Measurements from ENCODE around the gene PKD1.
"Not testable (repeated sequence)": the region's sequence is repeated elsewhere in the genome, so short reads cannot be mapped to it uniquely, and the experiment has no call there.

PKD1 gene

GRCh38 chr16:2107121-2107790 lies 28.4 kb downstream of the PKD1 start:
- DNase-seq (ENCODE audit: low spot score), result peak; percentile 84

DNA sequence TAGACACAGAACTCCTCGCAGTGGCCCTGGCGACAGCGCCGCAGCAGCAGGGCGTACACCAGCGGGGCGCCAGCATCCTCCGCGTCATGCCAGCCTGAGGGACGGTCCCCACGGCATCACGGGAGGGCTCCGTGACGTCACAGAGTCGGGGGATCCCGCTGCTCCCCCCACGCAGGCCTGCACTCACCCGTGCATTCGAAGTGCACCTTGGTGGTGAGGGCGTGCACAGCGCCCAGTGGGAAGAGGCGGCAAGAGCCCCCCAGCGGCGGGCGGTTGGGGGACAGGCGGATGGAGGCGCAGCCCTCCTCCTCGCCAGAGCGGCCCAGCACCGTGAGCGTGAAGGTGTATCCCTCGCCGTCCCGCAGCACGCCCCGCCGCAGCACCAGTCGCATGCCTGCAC lies 29.5 kb downstream of the PKD1 start:
- not testable (repeated sequence) for DNase-seq (ENCODE audit: low spot score)

DNA sequence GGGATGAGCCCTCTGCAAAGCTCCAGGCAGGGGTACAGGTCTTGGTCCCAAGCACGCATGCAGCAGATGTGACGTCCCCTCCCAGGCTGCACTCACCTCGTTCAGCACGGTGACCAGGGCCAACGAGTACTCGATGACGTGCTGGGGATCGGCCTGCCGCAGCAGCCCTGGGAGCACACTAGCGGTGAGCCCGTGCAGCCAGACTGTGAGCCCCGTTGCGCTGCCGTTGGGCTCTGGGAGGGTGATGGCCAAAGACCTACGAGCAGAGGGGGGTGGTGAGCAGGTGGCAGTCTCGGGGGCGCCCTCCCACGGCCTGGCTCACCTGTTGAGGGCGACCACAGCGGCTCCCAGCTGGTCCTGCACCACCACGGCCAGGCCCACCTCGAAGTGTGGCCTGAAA lies 29.9 kb downstream of the PKD1 start:
- DNase-seq (ENCODE audit: low spot score), result peak; percentile 6

- DNase-seq (ENCODE audit: low spot score), result not testable (repeated sequence)
Observed at GRCh38 chr16:2105291-2105690, 30.4 kb downstream of the PKD1 start.

DNA sequence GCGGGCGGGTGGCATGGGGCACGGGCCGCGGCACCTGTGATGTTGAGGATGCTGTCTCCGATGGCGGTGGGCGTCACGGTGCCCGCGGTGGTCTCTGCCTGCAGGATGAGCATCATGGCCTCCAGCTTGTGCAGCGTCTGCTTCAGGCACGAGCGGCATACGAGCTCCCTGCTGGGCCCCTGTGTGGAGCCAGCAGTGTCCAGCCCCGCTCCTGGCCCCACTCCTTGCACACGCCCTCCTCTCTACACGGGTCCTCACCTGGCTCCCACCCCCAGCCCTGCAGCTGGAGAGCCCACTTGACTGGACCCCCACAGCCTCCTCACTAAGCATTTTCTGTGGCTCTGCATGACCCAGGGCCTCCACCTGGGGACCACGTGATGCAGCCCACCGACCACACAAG lies 31.2 kb downstream of the PKD1 start:
- DNase-seq (ENCODE audit: low spot score), result not testable (repeated sequence)

DNA sequence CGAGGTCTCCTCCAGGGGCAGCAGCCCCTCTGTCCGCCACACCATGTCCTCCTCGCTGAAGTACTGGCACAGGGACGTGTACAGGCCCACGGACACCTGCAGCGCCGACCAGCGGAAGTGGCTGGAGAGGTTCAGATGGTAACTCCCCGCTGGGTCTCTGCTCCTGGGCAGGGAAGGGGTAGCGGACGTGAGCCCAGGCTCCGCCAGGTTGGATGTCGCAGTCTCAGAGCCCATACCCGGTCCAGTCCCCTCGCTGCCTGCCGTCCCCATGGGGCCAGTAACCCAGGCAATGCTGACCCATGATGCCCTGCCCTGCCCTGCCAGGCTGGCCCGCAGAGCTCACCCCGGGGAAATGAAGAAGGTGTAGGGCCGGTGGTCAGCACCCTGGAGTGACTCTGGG lies 33.2 kb downstream of the PKD1 start:
- DNase-seq (ENCODE audit: low spot score), result no peak

- not testable (repeated sequence) for DNase-seq (ENCODE audit: low spot score)
Observed at GRCh38 chr16:2101581-2101980, 34.1 kb downstream of the PKD1 start.

- DNase-seq (ENCODE audit: low spot score), result not testable (repeated sequence)
Observed at GRCh38 chr16:2097689-2098088, 38.0 kb downstream of the PKD1 start.

DNA sequence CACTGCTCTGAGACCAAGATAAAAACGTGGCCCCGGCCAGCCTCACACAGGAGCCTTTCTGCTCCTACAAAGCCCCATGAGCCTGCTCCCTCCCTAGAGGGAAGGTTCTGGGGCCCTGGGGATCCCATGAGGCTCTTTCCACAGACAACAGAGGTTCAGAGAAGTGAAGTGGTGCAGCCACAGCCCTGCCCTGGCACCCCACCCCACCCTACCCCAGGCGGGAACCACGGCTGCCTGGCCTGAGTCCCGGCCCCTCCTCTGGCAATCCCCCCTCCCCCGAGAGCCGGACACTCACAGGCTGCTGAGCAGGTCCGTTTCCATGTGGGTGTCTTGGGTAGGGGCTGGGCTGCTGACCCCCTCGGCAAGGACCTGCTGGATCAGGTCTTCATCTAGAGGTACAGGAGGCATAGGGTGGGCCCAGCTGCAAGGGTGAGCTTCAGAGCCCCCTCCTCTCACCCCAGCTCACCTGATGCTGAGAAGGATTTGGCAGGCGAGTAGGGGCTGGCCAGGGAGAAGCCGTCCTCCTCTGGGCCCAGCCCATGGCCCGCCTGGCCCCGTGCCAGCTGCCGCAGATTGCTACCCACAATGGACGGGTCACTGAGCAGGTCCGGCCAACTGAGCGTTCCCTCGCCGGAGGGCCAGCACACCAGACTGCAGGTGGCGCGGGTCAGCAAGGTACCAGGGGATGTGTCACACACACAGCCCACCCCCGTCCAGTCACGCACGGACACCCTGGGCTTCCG lies 38.7 kb downstream of the PKD1 start:
- DNase-seq (ENCODE audit: low spot score), result no peak

DNA sequence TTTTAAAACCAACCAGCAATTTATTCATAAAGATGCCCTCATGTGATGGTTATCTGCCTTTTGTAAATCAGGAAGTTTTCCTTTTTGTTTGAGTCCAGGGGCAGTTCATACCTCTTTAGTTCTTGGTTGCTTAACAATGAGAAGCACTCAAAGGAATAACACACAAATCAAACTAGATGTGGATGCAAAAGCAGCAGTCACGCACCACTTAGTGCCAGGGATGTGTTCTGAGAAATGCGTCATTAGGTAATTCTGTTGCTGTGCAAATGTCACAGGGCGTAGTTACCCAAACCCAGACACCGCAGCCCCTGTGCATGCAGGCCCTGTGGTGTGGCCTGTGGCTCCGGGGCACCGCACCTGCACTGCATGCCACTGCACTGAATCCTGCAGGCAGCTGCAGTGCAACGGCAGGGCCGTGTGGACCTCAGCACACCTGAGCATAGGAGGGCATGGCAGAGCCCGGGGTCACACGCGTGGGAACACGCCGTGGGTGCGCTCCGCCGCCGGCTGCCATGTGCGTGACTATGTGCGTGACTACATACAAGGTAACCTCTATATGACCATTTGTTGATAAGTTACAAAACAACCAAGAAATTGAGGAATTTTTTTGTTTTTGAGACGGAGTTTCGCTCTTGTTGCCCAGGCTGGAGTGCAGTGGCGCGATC lies 39.6 kb downstream of the PKD1 start:
- DNase-seq (ENCODE audit: low spot score), result no peak

GRCh38 chr16:2095315-2095853 lies 40.3 kb downstream of the PKD1 start:
- DNase-seq (ENCODE audit: low spot score), result no peak

DNA sequence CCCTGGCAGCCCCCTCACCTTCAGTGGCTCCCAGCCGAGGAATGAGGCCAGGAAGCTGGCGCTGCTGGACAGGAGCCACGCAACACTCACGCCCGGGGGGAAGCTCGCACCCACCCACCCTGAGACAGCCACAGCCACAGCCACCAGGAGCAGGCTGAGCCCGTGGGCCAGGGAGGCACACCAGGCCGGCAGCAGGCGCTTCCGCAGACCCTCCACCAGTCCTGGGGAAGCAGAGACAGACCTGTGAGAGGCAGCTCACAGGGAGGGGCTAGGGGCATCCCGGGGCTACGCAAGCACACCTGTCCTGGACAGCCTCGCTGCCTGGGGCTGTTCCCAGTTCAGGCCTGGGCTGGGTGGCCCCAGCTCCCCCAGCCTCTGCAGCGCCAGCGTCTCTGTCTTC lies 41.9 kb downstream of the PKD1 start:
- no peak for DNase-seq (ENCODE audit: low spot score)

DNA sequence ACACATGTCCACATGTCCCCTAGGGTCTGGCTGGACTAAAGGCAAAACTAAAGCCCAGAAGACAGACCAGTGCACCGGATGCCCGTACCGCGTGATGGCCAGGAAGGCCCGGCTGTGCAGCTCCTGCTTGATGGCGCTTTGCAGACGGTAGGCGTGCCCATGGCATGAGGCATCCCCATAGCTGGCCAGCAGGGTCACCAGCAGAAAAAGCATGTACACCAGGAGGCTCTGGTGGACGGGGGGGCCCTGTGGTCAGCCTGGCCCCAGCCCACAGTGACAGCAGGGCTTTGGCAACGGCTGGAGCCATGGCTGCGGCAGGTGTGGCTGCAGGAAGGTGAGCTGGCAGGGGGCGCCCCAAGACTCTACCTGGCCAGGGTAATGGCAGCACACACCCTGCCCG lies 42.8 kb downstream of the PKD1 start:
- DNase-seq (ENCODE audit: low spot score), result no peak

DNA sequence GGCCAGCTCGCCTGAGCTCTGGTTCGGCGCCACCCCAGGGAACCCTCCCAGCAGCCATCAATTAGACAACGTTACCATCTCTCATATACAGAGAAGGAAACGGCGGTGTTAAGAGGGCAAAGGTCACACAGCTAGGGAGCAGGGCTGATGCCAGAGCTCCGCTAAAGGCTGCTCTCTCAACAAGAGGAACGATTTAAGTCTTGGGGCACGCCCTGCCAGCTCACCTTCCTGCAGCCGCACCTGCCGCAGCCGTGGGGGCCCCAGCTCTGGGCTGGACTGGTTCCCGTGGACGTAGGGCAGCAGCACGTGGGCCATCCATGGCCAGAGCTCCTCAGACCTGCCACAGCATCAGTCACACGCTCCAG lies 43.5 kb downstream of the PKD1 start:
- no peak for DNase-seq (ENCODE audit: low spot score)

GRCh38 chr16:2091547-2092255 lies 44.0 kb downstream of the PKD1 start:
- DNase-seq (ENCODE audit: low spot score), result no peak

DNA sequence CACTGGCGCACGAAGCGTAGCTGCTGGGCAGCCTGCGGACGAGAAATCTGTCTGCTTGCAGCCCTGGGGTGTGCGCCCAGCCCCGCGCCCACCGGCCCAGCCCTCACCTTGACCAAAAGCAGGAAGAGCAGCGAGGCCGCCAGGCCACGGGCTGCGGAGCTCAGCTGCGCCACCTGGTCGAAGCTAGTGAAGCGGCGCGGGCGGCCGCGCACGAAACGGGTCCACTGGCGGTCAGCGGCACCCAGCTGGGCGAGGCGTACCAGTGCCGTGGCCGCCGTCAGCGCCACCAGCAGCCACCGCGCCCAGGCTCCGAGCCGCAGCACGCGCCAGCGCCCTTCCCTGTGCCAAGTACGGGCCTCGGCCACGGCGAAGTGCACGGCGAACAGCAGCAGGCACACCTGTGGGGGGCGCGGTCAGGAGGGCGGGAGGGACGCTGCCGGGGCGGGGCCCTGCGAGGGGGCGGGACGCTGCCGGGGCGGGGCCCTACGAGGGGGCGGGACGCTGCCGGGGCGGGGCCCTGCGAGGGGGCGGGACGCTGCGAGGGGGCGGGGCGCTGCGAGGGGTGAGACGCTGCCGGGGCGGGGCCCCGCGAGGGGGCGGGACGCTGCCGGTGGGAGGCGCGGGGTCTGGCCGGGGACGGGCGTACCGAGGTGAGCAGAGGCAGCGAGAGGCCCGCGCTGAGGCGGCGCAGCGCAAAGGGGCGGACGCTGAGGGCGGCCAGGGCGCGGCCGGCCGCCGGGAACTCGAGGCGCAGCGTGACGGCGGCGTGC lies 44.7 kb downstream of the PKD1 start:
- DNase-seq (ENCODE audit: low spot score), result no peak

- no peak for DNase-seq (ENCODE audit: low spot score)
Observed at GRCh38 chr16:2090481-2090776, 45.3 kb downstream of the PKD1 start.

DNA sequence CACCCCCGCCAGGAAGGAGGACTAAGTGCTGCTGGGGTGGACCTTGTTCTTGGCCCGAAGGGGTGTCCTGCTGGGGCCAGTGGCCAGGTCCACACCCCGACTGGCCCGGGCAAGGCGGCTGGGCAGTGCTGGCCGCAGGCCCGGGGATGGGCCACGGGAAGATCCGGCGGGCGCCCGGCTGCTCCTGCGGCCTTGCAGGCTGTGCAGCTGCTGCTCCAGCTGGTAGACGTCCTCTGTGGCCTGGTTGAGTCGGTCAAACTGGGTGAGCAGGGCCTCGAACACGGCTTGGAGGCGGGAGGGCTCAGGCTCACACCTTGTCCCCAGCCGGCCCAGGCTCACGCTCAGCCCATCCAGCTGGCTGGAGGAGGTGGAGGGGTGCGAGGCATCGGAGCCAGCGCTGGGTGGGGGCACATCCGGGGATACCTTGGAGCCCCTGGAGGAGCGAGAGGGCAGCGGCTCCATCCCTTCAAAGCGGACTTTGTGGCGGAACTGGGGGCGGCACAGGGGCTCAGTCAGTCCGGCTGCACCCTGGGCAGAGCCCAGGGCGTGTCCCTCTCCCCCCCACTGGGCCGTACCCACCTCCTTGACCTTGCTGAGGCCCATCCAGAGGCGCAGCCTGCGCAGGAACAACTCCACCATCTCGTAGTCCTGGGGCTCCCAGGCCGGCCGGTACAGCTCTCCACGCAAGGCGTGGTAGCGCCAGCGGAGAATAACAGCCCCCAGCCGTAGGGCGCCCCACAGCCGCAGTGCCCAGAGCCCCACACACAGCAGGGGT lies 45.8 kb downstream of the PKD1 start:
- no peak for DNase-seq (ENCODE audit: low spot score)

DNA sequence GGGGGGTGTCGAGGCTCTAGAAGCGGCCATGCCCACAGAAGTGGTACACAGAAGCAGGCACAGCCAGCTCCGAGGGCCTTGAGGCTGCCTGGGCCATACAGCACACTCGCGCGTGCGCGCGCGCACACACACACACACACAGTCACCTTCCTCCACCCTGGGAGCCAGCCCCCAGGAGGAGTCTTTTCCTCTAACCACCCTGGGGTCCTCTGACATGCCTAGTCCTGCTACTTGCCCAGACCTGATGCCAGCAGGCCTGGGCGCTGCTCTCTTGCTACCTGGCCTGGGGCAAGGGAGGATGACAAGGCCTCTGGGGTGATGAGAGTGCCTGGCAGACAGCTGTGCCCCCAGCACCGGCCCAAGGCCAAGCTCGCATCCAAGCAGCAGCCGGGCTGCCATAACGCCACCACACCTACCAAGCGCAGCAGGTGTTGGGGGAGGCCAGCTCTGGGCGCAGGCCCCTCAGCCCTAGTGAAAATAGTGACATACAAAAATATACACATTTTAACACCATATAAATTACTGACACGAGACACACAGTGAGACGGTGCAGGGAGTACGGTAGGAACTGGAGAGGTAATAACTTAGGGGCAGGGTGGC lies 46.8 kb downstream of the PKD1 start:
- no peak for DNase-seq (ENCODE audit: low spot score)

DNA sequence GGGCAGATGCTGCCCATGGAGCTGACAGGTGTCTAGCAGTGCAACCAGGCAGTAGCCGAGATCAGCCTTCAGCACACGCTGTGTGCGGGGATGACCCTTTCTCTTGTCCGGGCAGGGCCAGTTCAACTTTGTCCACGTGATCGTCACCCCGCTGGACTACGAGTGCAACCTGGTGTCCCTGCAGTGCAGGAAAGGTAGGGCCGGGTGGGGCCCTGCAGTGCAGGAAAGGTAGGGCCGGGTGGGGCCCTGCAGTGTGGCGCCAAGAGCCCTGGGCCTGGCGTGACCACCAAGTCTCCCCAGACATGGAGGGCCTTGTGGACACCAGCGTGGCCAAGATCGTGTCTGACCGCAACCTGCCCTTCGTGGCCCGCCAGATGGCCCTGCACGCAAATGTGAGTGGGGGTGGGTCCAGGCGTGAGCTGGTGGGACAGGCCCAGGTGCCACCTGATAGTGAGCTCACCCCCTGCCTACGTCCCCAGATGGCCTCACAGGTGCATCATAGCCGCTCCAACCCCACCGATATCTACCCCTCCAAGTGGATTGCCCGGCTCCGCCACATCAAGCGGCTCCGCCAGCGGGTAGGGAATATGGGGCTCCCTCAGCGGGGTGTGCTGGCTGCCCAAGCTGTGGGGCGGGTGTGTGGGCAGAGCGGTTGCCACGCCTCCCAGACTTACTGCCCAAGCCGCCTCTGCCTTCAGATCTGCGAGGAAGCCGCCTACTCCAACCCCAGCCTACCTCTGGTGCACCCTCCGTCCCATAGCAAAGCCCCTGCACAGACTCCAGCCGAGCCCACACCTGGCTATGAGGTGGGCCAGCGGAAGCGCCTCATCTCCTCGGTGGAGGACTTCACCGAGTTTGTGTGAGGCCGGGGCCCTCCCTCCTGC lies 47.7 kb downstream of the PKD1 start:
- DNase-seq (ENCODE audit: low spot score), result no peak

Data from hepatic stellate cell (primary cell).